Lower lobe of right lung (tissue), 2 donors: ENCODE results near the gene ADAMTS10. TPM values are rescaled to one million over a fixed set of nuclear protein-coding genes. Genes with fewer than 3 reads are reported as not detected.

Source experiments
- ATAC-seq, 2 donors: fragments of 200-7000 bp; cut with Tn5 transposase; one replicate each; pipeline ENCODE4 v1.9.1; 2020 to 2022; ENCODE audit warnings: mild to moderate bottlenecking in 2 of 2, moderate library complexity in 2 of 2
- DNase-seq: peaks from one replicate; pipeline ENCODE4 v3.0.0-alpha.2; 2020
- H3K27ac ChIP-seq: fragments of 200-600 bp; one replicate; pipeline ENCODE4 v1.8.0; 2022
- H3K27me3 ChIP-seq: fragments of 200-600 bp; one replicate; pipeline ENCODE4 v1.8.0; 2022; ENCODE audit warnings: low read depth
- H3K36me3 ChIP-seq: fragments of 200-600 bp; one replicate; pipeline ENCODE4 v1.8.0; 2022; ENCODE audit warnings: mild to moderate bottlenecking
- H3K4me1 ChIP-seq: fragments of 200-600 bp; one replicate; pipeline ENCODE4 v1.8.0; 2022
- H3K4me3 ChIP-seq: fragments of 200-600 bp; one replicate; pipeline ENCODE4 v1.8.0; 2022; ENCODE audit warnings: mild to moderate bottlenecking
- H3K9me3 ChIP-seq: fragments of 200-600 bp; one replicate; pipeline ENCODE4 v1.8.0; 2022
- CTCF ChIP-seq: fragments of 200-600 bp; IDR thresholded peaks from one replicate; pipeline ENCODE4 v1.8.0; 2022; ENCODE audit warnings: antibody characterized with exemption, mild to moderate bottlenecking
- intact Hi-C: fragments of 100-400 bp; cut with DNase I; formaldehyde crosslinking; loops from one replicate; pipeline ENCODE4 v1.11.0; 2022
- total RNA-seq: library from RNA; stranded (reverse); fragmentation: NEBNext Ultra II Directional; extraction: Animal tissue kit (Norgen Biotek cat#: 25700); gene quantifications from one replicate; pipeline ENCODE4 v1.2.1, GENCODE V29; 2021
- donor health status: DM: no; HTN: yes; CAD: no; lungs with severe emphysema.

Gene ADAMTS10
- total RNA-seq, 1 donor from 2014 or later, result 22.4 TPM

GRCh38 chr19:8608941-8609278 is 1.6 kb downstream of the ADAMTS10 start:
- Histone ChIP-seq H3K36me3 (peaks cover 9% of the 10 kb centered on the region), H3K4me1 (peaks cover 20% of the 10 kb centered on the region), H3K9me3 (peaks cover 5% of the 10 kb centered on the region), H3K27me3 (peaks cover 6% of the 10 kb centered on the region), H3K27ac (peak overlapping the region; percentile 82), H3K4me3 (peak overlapping the region; percentile 66)
- no peak for TF ChIP-seq CTCF
- intact Hi-C loops, result no loop called here
- no peak for ATAC-seq
- DNase-seq, result no peak

- H3K27ac ChIP-seq, result no peak overlapping the region
- ATAC-seq (no peak), DNase-seq (no peak)
- peaks cover 5% of the 10 kb centered on the region for H3K9me3 ChIP-seq
- H3K36me3 ChIP-seq, result peaks cover 24% of the 10 kb centered on the region
- H3K4me1 ChIP-seq, result peaks cover 20% of the 10 kb centered on the region
- intact Hi-C loops, result no loop called here
- no peak for TF ChIP-seq CTCF
- H3K4me3 ChIP-seq, result no peak overlapping the region
- H3K27me3 ChIP-seq, result peaks cover 6% of the 10 kb centered on the region
Observed at GRCh38 chr19:8607386-8607785, 3.1 kb downstream of the ADAMTS10 start.

GRCh38 chr19:8605514-8605913 is 5.0 kb downstream of the ADAMTS10 start:
- ATAC-seq (no peak), DNase-seq (no peak)
- H3K27ac ChIP-seq, result no peak overlapping the region
- no peak overlapping the region for H3K4me3 ChIP-seq
- H3K27me3 ChIP-seq, result peaks cover 6% of the 10 kb centered on the region
- peaks cover 43% of the 10 kb centered on the region for H3K36me3 ChIP-seq
- intact Hi-C loops, result no loop called here
- no peak for TF ChIP-seq CTCF
- peaks cover 5% of the 10 kb centered on the region for H3K9me3 ChIP-seq
- peaks cover 20% of the 10 kb centered on the region for H3K4me1 ChIP-seq

GRCh38 chr19:8601796-8602195 is 8.7 kb downstream of the ADAMTS10 start:
- H3K4me3 ChIP-seq, result no peak overlapping the region
- H3K27me3 ChIP-seq, result no peaks in the 10 kb centered on the region
- intact Hi-C loops, result no loop called here
- peaks cover 5% of the 10 kb centered on the region for H3K9me3 ChIP-seq
- no peak for TF ChIP-seq CTCF
- H3K27ac ChIP-seq, result no peak overlapping the region
- DNase-seq (no peak), ATAC-seq (no peak)
- peaks cover 55% of the 10 kb centered on the region for H3K36me3 ChIP-seq
- no peaks in the 10 kb centered on the region for H3K4me1 ChIP-seq

- no peak for DNase-seq
- intact Hi-C loops, result no loop called here
- no peak overlapping the region for H3K27ac ChIP-seq
- peaks cover 65% of the 10 kb centered on the region for H3K36me3 ChIP-seq
- H3K9me3 ChIP-seq, result peaks cover 5% of the 10 kb centered on the region
- TF ChIP-seq CTCF, result no peak
- H3K27me3 ChIP-seq, result no peaks in the 10 kb centered on the region
- H3K4me3 ChIP-seq, result no peak overlapping the region
- no peak for ATAC-seq
- peaks cover 4% of the 10 kb centered on the region for H3K4me1 ChIP-seq
Observed at GRCh38 chr19:8600816-8601215, 9.7 kb downstream of the ADAMTS10 start.

- DNase-seq (no peak), ATAC-seq (no peak)
- H3K4me3 ChIP-seq, result no peak overlapping the region
- H3K27me3 ChIP-seq, result no peaks in the 10 kb centered on the region
- peaks cover 4% of the 10 kb centered on the region for H3K9me3 ChIP-seq
- intact Hi-C loops, result no loop called here
- no peak overlapping the region for H3K27ac ChIP-seq
- H3K36me3 ChIP-seq, result peaks cover 70% of the 10 kb centered on the region
- peaks cover 6% of the 10 kb centered on the region for H3K4me1 ChIP-seq
- TF ChIP-seq CTCF, result no peak
Observed at GRCh38 chr19:8600064-8600463, 10.5 kb downstream of the ADAMTS10 start.
